A673 (cell line): ENCODE results near the gene SKOR1. TPM values are rescaled to one million over a fixed set of nuclear protein-coding genes. Genes with fewer than 3 reads are reported as not detected.

Source experiments
- BruUV-seq: library from RNA; stranded (reverse); fragments of 400-500 nt; replicated peaks from 2 replicates; lab custom pipeline; 2021; lab: Mats Ljungman, UMichigan
- CTCF ChIA-PET: fragments of 300-600 bp; sonication (Branson Sonifier 250); formaldehyde crosslinking; loops from one replicate; lab custom pipeline; 2022; ENCODE audit warnings: antibody characterized with exemption; lab: Charles Lee
- POLR2A ChIA-PET: fragments of 300-600 bp; sonication (Branson Sonifier 250); formaldehyde crosslinking; loops from one replicate; lab custom pipeline; 2022; ENCODE audit warnings: antibody characterized with exemption; ENCODE audit not compliant: low non-redundant PET; lab: Charles Lee
- DNase-seq: peaks from one replicate; pipeline ENCODE4 v3.0.0-alpha.2; 2015; ENCODE audit warnings: low spot score
- H3K27ac ChIP-seq: fragments of 200-600 bp; sonication (generic); 2 replicates; pipeline ENCODE4 v1.5.1; 2016; ENCODE audit warnings: mixed run types, low read depth, mild to moderate bottlenecking, mixed read lengths, antibody characterized with exemption, low read length; ENCODE audit not compliant: poor library complexity, severe bottlenecking
- H3K27me3 ChIP-seq: fragments of 200-600 bp; sonication (generic); replicated peaks from 2 replicates; pipeline ENCODE4 v1.6.1; 2017; ENCODE audit warnings: mixed run types, low read depth, mild to moderate bottlenecking, mixed read lengths, antibody characterized with exemption, low read length; ENCODE audit not compliant: insufficient read depth, poor library complexity
- H3K36me3 ChIP-seq: fragments of 200-600 bp; sonication (generic); 2 replicates; pipeline ENCODE4 v1.6.1; 2016; ENCODE audit warnings: mixed run types, mild to moderate bottlenecking, mixed read lengths, antibody characterized with exemption, low read length; ENCODE audit not compliant: insufficient read depth, poor library complexity, severe bottlenecking
- H3K4me1 ChIP-seq: fragments of 200-600 bp; sonication (generic); 2 replicates; pipeline ENCODE4 v1.6.1; 2017; ENCODE audit warnings: mixed run types, mild to moderate bottlenecking, mixed read lengths, antibody characterized with exemption, low read length; ENCODE audit not compliant: insufficient read depth, poor library complexity, severe bottlenecking
- H3K4me3 ChIP-seq: fragments of 200-600 bp; sonication (generic); 2 replicates; pipeline ENCODE4 v1.5.1; 2016; ENCODE audit warnings: low read depth, mixed run types, mild to moderate bottlenecking, mixed read lengths, low read length; ENCODE audit not compliant: poor library complexity, severe bottlenecking
- H3K9me3 ChIP-seq: fragments of 200-600 bp; sonication (generic); 2 replicates; pipeline ENCODE4 v1.6.1; 2016; ENCODE audit warnings: mixed run types, low read depth, mild to moderate bottlenecking, mixed read lengths, antibody characterized with exemption, low read length; ENCODE audit not compliant: poor library complexity, severe bottlenecking
- CTCF ChIP-seq: fragments of 300-800, 200-600 bp; sonication (generic); conservative IDR thresholded peaks from 2 replicates; pipeline ENCODE4 v1.5.1; 2017; ENCODE audit warnings: low read depth, mild to moderate bottlenecking, antibody characterized with exemption, low read length, moderate library complexity, mixed read lengths
- EZH2 ChIP-seq: fragments of 200-600 bp; sonication (generic); IDR thresholded peaks from 2 replicates; pipeline ENCODE4 v1.6.1; 2017; ENCODE audit warnings: borderline replicate concordance, low read depth, mild to moderate bottlenecking, mixed read lengths, antibody characterized with exemption, low read length; ENCODE audit not compliant: poor library complexity, severe bottlenecking
- intact Hi-C: fragments of 100-400 bp; cut with micrococcal nuclease; formaldehyde crosslinking; loops from one replicate; pipeline ENCODE4 v1.10.0; 2022; ENCODE audit not compliant: unreplicated experiment
- total RNA-seq: library from RNA; stranded (reverse); gene quantifications from 2 replicates; pipeline ENCODE4 v1.2.3, GENCODE V29; 2021

Gene SKOR1
- total RNA-seq, 1 experiment from 2014 or later, result 0.21 TPM

GRCh38 chr15:67812241-67812644 is 13.1 kb upstream of the SKOR1 start:
- intact Hi-C loops, result no loop called here
- DNase-seq, result no peak
- TF ChIP-seq CTCF (no peak), EZH2 (no peak)
- CTCF ChIA-PET, result no interaction called here
- Histone ChIP-seq H3K27ac (no peak overlapping the region), H3K9me3 (no peaks in the 10 kb centered on the region), H3K4me3 (no peak overlapping the region), H3K36me3 (no peaks in the 10 kb centered on the region), H3K4me1 (no peaks in the 10 kb centered on the region), H3K27me3 (no peaks in the 10 kb centered on the region)
- no TSS peak for BruUV-seq
- POLR2A ChIA-PET, result no interaction called here

GRCh38 chr15:67813104-67813634 is 12.1 kb upstream of the SKOR1 start:
- Histone ChIP-seq H3K9me3 (no peaks in the 10 kb centered on the region), H3K4me3 (no peak overlapping the region), H3K36me3 (no peaks in the 10 kb centered on the region), H3K27ac (no peak overlapping the region), H3K4me1 (no peaks in the 10 kb centered on the region), H3K27me3 (peaks cover 3% of the 10 kb centered on the region)
- ChIA-PET CTCF (interaction anchor here (0.6 kb wide), 1 partner anchor 45 kb away, joined by 4 read pairs; no protein-coding TSS in a partner anchor), POLR2A (interaction anchor here (0.7 kb wide), 1 partner anchor 178 kb away, joined by 5 read pairs; no protein-coding TSS in a partner anchor)
- DNase-seq, result no peak
- no TSS peak for BruUV-seq
- TF ChIP-seq EZH2 (no peak), CTCF (no peak)
- intact Hi-C loops, result no loop called here

- H3K27ac ChIP-seq, result no peak overlapping the region
- ChIA-PET POLR2A (no interaction called here), CTCF (no interaction called here)
- H3K36me3 ChIP-seq, result no peaks in the 10 kb centered on the region
- peaks cover 17% of the 10 kb centered on the region for H3K27me3 ChIP-seq
- intact Hi-C loops, result no loop called here
- DNase-seq, result no peak
- BruUV-seq, result no TSS peak
- TF ChIP-seq CTCF, result no peak
- TF ChIP-seq EZH2, result no peak
- H3K4me3 ChIP-seq, result no peak overlapping the region
- H3K4me1 ChIP-seq, result no peaks in the 10 kb centered on the region
- H3K9me3 ChIP-seq, result no peaks in the 10 kb centered on the region
Observed at GRCh38 chr15:67815036-67815592, 10.2 kb upstream of the SKOR1 start.
